Measurements from ENCODE around the gene GLDC. TPM values are rescaled to one million over a fixed set of nuclear protein-coding genes. Genes with fewer than 3 reads are reported as not detected.

Gene GLDC
- total RNA-seq, 1 experiment from 2014 or later = 145 TPM

GRCh38 chr9:6675268-6675667 lies 29.7 kb upstream of the GLDC start (continued):
- no peak for TF ChIP-seq ZBTB21 (CRISPR knock-in tag; IDR thresholded peaks at IDR 0.05; ENCODE audit: borderline replicate concordance)
- TF ChIP-seq TCF7 (CRISPR knock-in tag; IDR thresholded peaks at IDR 0.05; ENCODE audit: low read depth) = no peak
- no peak for TF ChIP-seq MAX (CRISPR knock-in tag; IDR thresholded peaks at IDR 0.05)
- no peak for TF ChIP-seq E2F1 (CRISPR knock-in tag; IDR thresholded peaks at IDR 0.05)

GRCh38 chr9:6673326-6674025 lies 27.9 kb upstream of the GLDC start:
- no peak overlapping the region for H3K27ac Mint-ChIP-seq
- H3K4me3 Mint-ChIP-seq = no peak overlapping the region
- H3K4me1 Mint-ChIP-seq = 0 out of 2 replicates have a peak, but pooled peaks cover 2% of the 10 kb centered on the region
- no peaks in the 10 kb centered on the region for H3K9me3 Mint-ChIP-seq
- POLR2A ChIA-PET = no interaction called here
- ATAC-seq (no peak), DNase-seq (ENCODE audit: low spot score) (no peak)
- CTCF ChIA-PET = no interaction called here
- no peak for TF ChIP-seq GABPB1 (CRISPR knock-in tag; IDR thresholded peaks at IDR 0.05)
- TF ChIP-seq ZNF317 (CRISPR knock-in tag; IDR thresholded peaks at IDR 0.05; ENCODE audit: borderline replicate concordance, low read depth) = no peak
- TF ChIP-seq ATF1 (CRISPR knock-in tag; IDR thresholded peaks at IDR 0.05) = no peak
- no peak for TF ChIP-seq FOXP1 (CRISPR knock-in tag; IDR thresholded peaks at IDR 0.05; ENCODE audit: borderline replicate concordance)
- no peak for TF ChIP-seq AFF4 (CRISPR knock-in tag; IDR thresholded peaks at IDR 0.05; ENCODE audit: borderline replicate concordance)
- no peak for TF ChIP-seq ZNF512 (CRISPR knock-in tag; IDR thresholded peaks at IDR 0.05; ENCODE audit: borderline replicate concordance)
- TF ChIP-seq ZNF396 (CRISPR knock-in tag; IDR thresholded peaks at IDR 0.05; ENCODE audit: borderline replicate concordance) = no peak
- no peak for TF ChIP-seq RELA (CRISPR knock-in tag; IDR thresholded peaks at IDR 0.05; ENCODE audit: borderline replicate concordance)
- no peak for TF ChIP-seq EMX1 (CRISPR knock-in tag; IDR thresholded peaks at IDR 0.05)
- TF ChIP-seq ARID4B (CRISPR knock-in tag; IDR thresholded peaks at IDR 0.05; ENCODE audit: borderline replicate concordance) = no peak
- no peak for TF ChIP-seq HMGA2 (CRISPR knock-in tag; IDR thresholded peaks at IDR 0.05)
- TF ChIP-seq JUN (CRISPR knock-in tag; IDR thresholded peaks at IDR 0.05) = no peak
- TF ChIP-seq E2F5 (CRISPR knock-in tag; IDR thresholded peaks at IDR 0.05) = no peak
- TF ChIP-seq NFE2L1 (CRISPR knock-in tag; IDR thresholded peaks at IDR 0.05) = no peak
- TF ChIP-seq ZNF281 (CRISPR knock-in tag; IDR thresholded peaks at IDR 0.05) = no peak
- TF ChIP-seq GRHL2 (CRISPR knock-in tag; IDR thresholded peaks at IDR 0.05; ENCODE audit: insufficient replicate concordance, severe bottlenecking) = no peak
- TF ChIP-seq SMAD3 (CRISPR knock-in tag; IDR thresholded peaks at IDR 0.05; ENCODE audit: borderline replicate concordance) = no peak
- no peaks in the 10 kb centered on the region for H3K27me3 Mint-ChIP-seq (ENCODE audit: low read depth)
- peaks cover 37% of the 10 kb centered on the region for H3K36me3 Mint-ChIP-seq

Measured in WTC11 (cell line).